HepG2 (cell line): ENCODE data around the gene SORBS2. TPM values are rescaled to one million over a fixed set of nuclear protein-coding genes. Genes with fewer than 3 reads are reported as not detected.

Source experiments
- ATAC-seq: fragments of 200-7000 bp; cut with Tn5 transposase; 3 replicates; pipeline ENCODE4 v1.9.1; 2020; ENCODE audit warnings: mild to moderate bottlenecking, moderate library complexity
- BruUV-seq: library from RNA; stranded (reverse); fragments of 400-500 nt; replicated peaks from 2 replicates; lab custom pipeline; 2021; lab: Mats Ljungman, UMichigan
- CTCF ChIA-PET: fragments of 300-600 bp; formaldehyde crosslinking; extraction: SDS; loops from one replicate; lab custom pipeline; 2021; ENCODE audit warnings: low total read pairs, inconsistent platforms, low intra/inter-chr PET ratio; lab: Yijun Ruan, JAX
- POLR2A ChIA-PET: fragments of 350-600 bp; sonication (Branson Sonifier 250); formaldehyde crosslinking; loops from one replicate; lab custom pipeline; 2020; ENCODE audit warnings: antibody characterized with exemption, inconsistent platforms; lab: Yijun Ruan, JAX
- DNase-seq: peaks from one replicate; pipeline ENCODE4 v3.0.0-alpha.2; 2015; ENCODE audit warnings: low spot score
- FAIRE-seq: peaks from 3 replicates; lab custom pipeline; 2011; peaks lifted over from hg19 to GRCh38; lab: Jason Lieb, UNC
- H2AFZ ChIP-seq: one replicate; pipeline ENCODE4 v1.6.1; 2011; ENCODE audit warnings: low read length, inconsistent platforms
- H3K27ac ChIP-seq: fragments of 300-600 bp; 3 replicates; pipeline ENCODE4 v1.8.0; 2011; ENCODE audit warnings: mixed run types, mild to moderate bottlenecking, mixed read lengths, low read length, inconsistent platforms; ENCODE audit not compliant: insufficient read depth; ENCODE audit errors: extremely low read length
- H3K27me3 ChIP-seq, 2 experiments: fragments of 200-600 bp in 1 of 2; 2 replicates in 1 of 2; 3 replicates in 1 of 2; pipeline versions ENCODE4 v1.6.0 to v1.8.0; 2011; ENCODE audit warnings: low read length in 2 of 2, mild to moderate bottlenecking in 2 of 2, moderate library complexity in 2 of 2, inconsistent platforms in 1 of 2; ENCODE audit not compliant: insufficient read depth in 2 of 2, control insufficient read depth in 1 of 2
- H3K36me3 ChIP-seq, 2 experiments: fragments of 200-600 bp in 1 of 2; replicated peaks in 1 of 2; 2 replicates in 1 of 2; 3 replicates in 1 of 2; pipeline versions ENCODE4 v1.5.1 to v1.8.0; 2011; ENCODE audit warnings: low read length in 2 of 2, inconsistent platforms in 1 of 2; ENCODE audit not compliant: insufficient read depth in 2 of 2, control insufficient read depth in 1 of 2
- H3K4me1 ChIP-seq: 2 replicates; pipeline ENCODE4 v1.5.1; 2012; ENCODE audit warnings: low read length, inconsistent platforms; ENCODE audit not compliant: insufficient read depth
- H3K4me2 ChIP-seq: 2 replicates; pipeline ENCODE4 v1.6.0; 2011; ENCODE audit warnings: low read depth, low read length, inconsistent platforms
- H3K4me3 ChIP-seq, 3 experiments: fragments of 200-600 bp in 1 of 3; sonication (generic), shearing (Covaris generic) in 1 of 3; replicated peaks in 1 of 3; 2 replicates each; pipeline ENCODE4 v1.5.1; 2011 to 2016; ENCODE audit warnings: low read length in 3 of 3, inconsistent platforms in 2 of 3, low read depth in 2 of 3, mild to moderate bottlenecking in 2 of 3, control low read depth in 1 of 3, mixed read lengths in 1 of 3; ENCODE audit not compliant: insufficient read depth in 1 of 3
- H3K79me2 ChIP-seq: one replicate; pipeline ENCODE4 v1.6.1; 2011; ENCODE audit warnings: low read length, inconsistent platforms; ENCODE audit not compliant: insufficient read depth
- H3K9ac ChIP-seq: 2 replicates; pipeline ENCODE4 v1.6.0; 2011; ENCODE audit warnings: mild to moderate bottlenecking, low read depth, low read length, inconsistent platforms; ENCODE audit not compliant: insufficient read depth
- H3K9me3 ChIP-seq: 2 replicates; pipeline ENCODE4 v1.5.1; 2012; ENCODE audit warnings: mild to moderate bottlenecking, low read length
- H4K20me1 ChIP-seq: 2 replicates; pipeline ENCODE4 v1.6.0; 2011; ENCODE audit warnings: inconsistent platforms, mild to moderate bottlenecking, low read length, moderate library complexity; ENCODE audit not compliant: insufficient read depth
- ERF ChIP-seq: IDR thresholded peaks from 2 replicates; pipeline ENCODE4 v1.6.1; 2018; ENCODE audit warnings: missing biosample characterization, missing genetic modification reagents
- FOXJ3 ChIP-seq: sonication (generic); formaldehyde crosslinking; IDR thresholded peaks from 2 replicates; pipeline ENCODE4 v1.4.0; 2020; ENCODE audit warnings: missing genetic modification reagents, mild to moderate bottlenecking, borderline replicate concordance
- HNRNPL ChIP-seq: fragments of 200-400 bp; formaldehyde crosslinking; IDR thresholded peaks from 2 replicates; pipeline ENCODE4 v1.6.1; 2017; ENCODE audit warnings: mild to moderate bottlenecking, low read depth, low read length
- HOXA3 ChIP-seq: sonication (generic); formaldehyde crosslinking; IDR thresholded peaks from 2 replicates; pipeline ENCODE4 v1.5.0; 2020; ENCODE audit warnings: missing genetic modification reagents
- NFAT5 ChIP-seq: sonication (generic); formaldehyde crosslinking; IDR thresholded peaks from 2 replicates; pipeline ENCODE4 v1.4.0; 2020; ENCODE audit warnings: missing genetic modification reagents
- SIN3A ChIP-seq: IDR thresholded peaks from 2 replicates; pipeline ENCODE4 v1.6.1; 2011; ENCODE audit warnings: low read depth, mild to moderate bottlenecking, control low read depth, low read length, borderline replicate concordance
- TCF7L2 ChIP-seq: IDR thresholded peaks from 2 replicates; pipeline ENCODE4 v1.6.1; 2011; ENCODE audit warnings: mild to moderate bottlenecking, low read depth, low read length, moderate library complexity
- ZMYM4 ChIP-seq: sonication (generic); formaldehyde crosslinking; IDR thresholded peaks from 2 replicates; pipeline ENCODE4 v1.8.1; 2023; ENCODE audit warnings: mild to moderate bottlenecking, missing genetic modification reagents
- ZNF256 ChIP-seq: sonication (generic); formaldehyde crosslinking; conservative IDR thresholded peaks from 2 replicates; pipeline ENCODE4 v1.4.0; 2020; ENCODE audit warnings: missing genetic modification reagents
- ZNF550 ChIP-seq: sonication (generic); formaldehyde crosslinking; IDR thresholded peaks from 2 replicates; pipeline ENCODE4 v1.4.0; 2020; ENCODE audit warnings: mild to moderate bottlenecking, missing genetic modification reagents, borderline replicate concordance
- WGBS: methylation state at CpG from one replicate; pipeline ENCODE4 v1.1.6; 2017; ENCODE audit warnings: low lambda C conversion rate; 5-methylcytosine and 5-hydroxymethylcytosine counted together
- in situ Hi-C: cut with HindIII; loops from 2 replicates; pipeline ENCODE4 v1.10.0; 2017; ENCODE audit warnings: low pct_unique_long_range_greater_than_20kb; ENCODE audit not compliant: extremely low pct_ligation_motif_present
- intact Hi-C: fragments of 100-400 bp; cut with micrococcal nuclease; formaldehyde crosslinking; loops from one replicate; pipeline ENCODE4 v1.10.0; 2022; ENCODE audit not compliant: unreplicated experiment
- polyA plus RNA-seq, 8 experiments: library from polyadenylated mRNA; depleted of rRNA in 3 of 8; stranded (reverse) in 7 of 8; unstranded in 1 of 8; fragments of >200 nt; fragmentation: Illumina TruSeq in 4 of 8; extraction: Trizol in 4 of 8; gene quantifications; 2 replicates each; pipeline versions ENCODE4 v1.2.1 to v1.2.3, GENCODE V29; 2011 to 2016; ENCODE audit warnings: low read depth in 4 of 8, missing spikeins in 1 of 8, mixed read lengths in 1 of 8; ENCODE audit not compliant: insufficient read depth in 1 of 8
- total RNA-seq, 5 experiments: library from RNA; depleted of rRNA; stranded (reverse); fragments of >200 nt; fragmentation: Illumina TruSeq; extraction: Trizol; gene quantifications; 2 replicates each; pipeline ENCODE4 v1.2.3, GENCODE V29; 2016; ENCODE audit warnings: low read depth in 1 of 5
- TF ChIP-seq, protein P1 (sequence below): sonication (generic); formaldehyde crosslinking; IDR thresholded peaks from 2 replicates; pipeline ENCODE4 v1.5.1; 2020; ENCODE audit warnings: missing genetic modification reagents, mild to moderate bottlenecking, borderline replicate concordance
- TF ChIP-seq, protein P2 (sequence below): IDR thresholded peaks from 2 replicates; pipeline ENCODE4 v1.6.1; 2018; ENCODE audit warnings: missing genetic modification reagents, mild to moderate bottlenecking, missing compliant biosample characterization

SORBS2 gene
- total and polyA plus RNA-seq, 2 of the 13 experiments (the other 11 are each of a cell fraction or from before 2014, with no cell fraction given) = 25.0 to 80.5 TPM

- TF ChIP-seq HNRNPL (no peak), ZMYM4 (CRISPR knock-in tag) (no peak)
Observed at GRCh38 chr4:185648631-185649030, 163.4 kb downstream of the SORBS2 start (continued).

DNA sequence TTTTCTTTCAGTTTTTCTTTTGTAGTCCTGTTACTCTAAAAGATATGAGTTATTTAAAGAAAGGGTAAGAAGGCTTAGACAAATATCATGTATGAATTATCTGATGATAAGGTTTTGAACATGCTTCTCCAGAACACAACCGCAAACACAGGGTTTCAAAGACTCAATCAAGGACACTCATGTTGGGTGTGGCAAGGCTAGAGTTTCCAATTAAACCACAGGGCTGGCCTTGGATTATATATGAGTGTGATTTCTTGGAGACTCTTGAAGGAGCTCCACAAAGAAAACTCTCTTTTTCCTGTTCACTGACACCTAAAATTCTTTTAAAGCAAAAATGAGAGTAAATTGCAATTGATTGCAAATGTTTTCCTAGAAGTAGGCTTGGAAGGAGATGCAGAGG lies 166.6 kb downstream of the SORBS2 start:
- H3K27me3 ChIP-seq = no peaks in the 10 kb centered on the region
- H4K20me1 ChIP-seq = no peaks in the 10 kb centered on the region
- H3K4me1 ChIP-seq = peaks cover 6% of the 10 kb centered on the region
- ChIA-PET CTCF (no interaction called here), POLR2A (no interaction called here)
- 100% methylated on average over 1 of the region's 1 CpG for WGBS
- H3K9me3 ChIP-seq = no peaks in the 10 kb centered on the region
- no TSS peak for BruUV-seq
- H3K27ac ChIP-seq = no peak overlapping the region
- in situ Hi-C loops (loop anchor here (5.0 kb wide), 1 partner anchor 377 kb away; no protein-coding TSS in a partner anchor), intact Hi-C loops (no loop called here)
- FAIRE-seq (no peak), DNase-seq (no peak), ATAC-seq (no peak)
- no peak overlapping the region for H3K9ac ChIP-seq
- no peaks in the 10 kb centered on the region for H3K79me2 ChIP-seq
- peaks cover 12 to 33% of the 10 kb centered on the region in 2 experiments; a peak in 4 of 5 replicates for H3K36me3 ChIP-seq
- H3K4me3 ChIP-seq = no peak overlapping the region
- no peak overlapping the region for H3K4me2 ChIP-seq
- H2AFZ ChIP-seq = no peak overlapping the region
- TF ChIP-seq, protein P1, sequence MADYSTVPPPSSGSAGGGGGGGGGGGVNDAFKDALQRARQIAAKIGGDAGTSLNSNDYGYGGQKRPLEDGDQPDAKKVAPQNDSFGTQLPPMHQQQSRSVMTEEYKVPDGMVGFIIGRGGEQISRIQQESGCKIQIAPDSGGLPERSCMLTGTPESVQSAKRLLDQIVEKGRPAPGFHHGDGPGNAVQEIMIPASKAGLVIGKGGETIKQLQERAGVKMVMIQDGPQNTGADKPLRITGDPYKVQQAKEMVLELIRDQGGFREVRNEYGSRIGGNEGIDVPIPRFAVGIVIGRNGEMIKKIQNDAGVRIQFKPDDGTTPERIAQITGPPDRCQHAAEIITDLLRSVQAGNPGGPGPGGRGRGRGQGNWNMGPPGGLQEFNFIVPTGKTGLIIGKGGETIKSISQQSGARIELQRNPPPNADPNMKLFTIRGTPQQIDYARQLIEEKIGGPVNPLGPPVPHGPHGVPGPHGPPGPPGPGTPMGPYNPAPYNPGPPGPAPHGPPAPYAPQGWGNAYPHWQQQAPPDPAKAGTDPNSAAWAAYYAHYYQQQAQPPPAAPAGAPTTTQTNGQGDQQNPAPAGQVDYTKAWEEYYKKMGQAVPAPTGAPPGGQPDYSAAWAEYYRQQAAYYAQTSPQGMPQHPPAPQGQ (CRISPR knock-in tag) = no peak
- no peak for TF ChIP-seq ERF (CRISPR knock-in tag)
- no peak for TF ChIP-seq HOXA3 (CRISPR knock-in tag)
- no peak for TF ChIP-seq ZNF256 (CRISPR knock-in tag)
- TF ChIP-seq, protein P2, sequence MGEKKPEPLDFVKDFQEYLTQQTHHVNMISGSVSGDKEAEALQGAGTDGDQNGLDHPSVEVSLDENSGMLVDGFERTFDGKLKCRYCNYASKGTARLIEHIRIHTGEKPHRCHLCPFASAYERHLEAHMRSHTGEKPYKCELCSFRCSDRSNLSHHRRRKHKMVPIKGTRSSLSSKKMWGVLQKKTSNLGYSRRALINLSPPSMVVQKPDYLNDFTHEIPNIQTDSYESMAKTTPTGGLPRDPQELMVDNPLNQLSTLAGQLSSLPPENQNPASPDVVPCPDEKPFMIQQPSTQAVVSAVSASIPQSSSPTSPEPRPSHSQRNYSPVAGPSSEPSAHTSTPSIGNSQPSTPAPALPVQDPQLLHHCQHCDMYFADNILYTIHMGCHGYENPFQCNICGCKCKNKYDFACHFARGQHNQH = no peak
- no peak for TF ChIP-seq ZMYM4 (CRISPR knock-in tag)
- TF ChIP-seq NFAT5 = no peak
- TF ChIP-seq TCF7L2 = no peak
- no peak for TF ChIP-seq FOXJ3 (CRISPR knock-in tag)
- no peak for TF ChIP-seq ZNF550
- no peak for TF ChIP-seq SIN3A
